ENCODE results near the gene PPP1R14C.
"Not testable (repeated sequence)": the region's sequence is repeated elsewhere in the genome, so short reads cannot be mapped to it uniquely, and the experiment has no call there.

Gene PPP1R14C, protein sequence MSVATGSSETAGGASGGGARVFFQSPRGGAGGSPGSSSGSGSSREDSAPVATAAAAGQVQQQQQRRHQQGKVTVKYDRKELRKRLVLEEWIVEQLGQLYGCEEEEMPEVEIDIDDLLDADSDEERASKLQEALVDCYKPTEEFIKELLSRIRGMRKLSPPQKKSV

DNA sequence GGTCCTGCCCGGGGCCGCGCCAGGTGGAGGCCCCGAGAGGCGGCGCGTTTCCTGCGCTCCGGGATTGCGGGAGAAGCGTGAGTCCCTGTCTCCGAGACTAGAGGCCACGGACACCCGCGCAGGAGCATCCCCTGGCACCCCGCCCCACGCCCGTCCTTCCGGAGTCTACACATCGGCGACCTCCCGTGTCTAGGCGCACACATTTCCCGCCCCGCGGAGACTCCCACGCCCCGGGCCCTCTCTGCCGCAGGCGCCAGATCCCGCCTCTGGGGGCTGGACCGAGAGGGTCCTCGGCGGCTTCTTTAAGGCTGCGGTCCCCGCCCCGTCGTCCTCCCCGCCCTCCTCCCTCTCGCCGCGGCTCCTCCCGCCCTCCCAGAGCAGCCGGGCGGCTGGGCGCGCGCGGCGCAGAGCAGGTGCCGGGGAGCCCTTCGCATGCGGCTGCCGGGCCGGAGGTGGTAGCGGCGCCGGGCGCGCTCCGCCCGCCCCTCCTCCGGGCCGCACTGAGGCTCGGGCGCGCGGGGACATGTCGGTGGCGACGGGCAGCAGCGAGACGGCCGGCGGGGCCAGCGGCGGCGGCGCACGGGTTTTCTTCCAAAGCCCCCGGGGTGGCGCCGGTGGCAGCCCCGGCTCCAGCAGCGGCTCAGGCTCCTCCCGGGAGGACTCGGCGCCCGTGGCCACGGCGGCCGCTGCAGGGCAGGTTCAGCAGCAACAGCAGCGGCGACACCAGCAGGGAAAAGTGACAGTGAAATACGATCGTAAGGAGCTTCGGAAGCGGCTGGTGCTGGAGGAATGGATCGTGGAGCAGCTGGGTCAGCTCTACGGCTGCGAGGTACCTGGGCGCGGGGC, at the start of gene PPP1R14C:
Gene PPP1R14C (plus strand): TSS at position 375 of the 846 bp plus-strand sequence. CDS start 149 bp downstream, at position 524.
- no peak for DNase-seq (ENCODE audit: low read depth)

DNA sequence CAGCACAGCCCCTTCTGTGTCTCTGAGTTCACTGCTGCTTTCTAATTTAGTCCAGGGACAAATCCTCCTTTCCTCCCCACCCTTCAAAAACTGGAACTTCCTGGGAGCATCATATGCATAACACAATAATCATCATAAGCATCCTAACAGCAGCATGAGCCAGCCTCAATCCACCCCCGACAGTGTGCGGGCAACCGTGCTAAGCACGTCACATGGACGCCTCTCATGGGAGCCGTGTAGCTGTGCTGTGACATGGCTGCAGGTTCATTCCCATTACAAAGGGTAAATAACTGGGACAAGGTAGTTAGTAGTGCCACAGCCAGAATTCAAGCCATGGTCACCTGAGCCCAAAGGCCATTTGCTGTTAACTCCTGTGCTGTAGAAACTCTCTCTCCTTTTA, 49.4 kb upstream of the PPP1R14C start:
- no peak for DNase-seq (ENCODE audit: low read depth)

DNA sequence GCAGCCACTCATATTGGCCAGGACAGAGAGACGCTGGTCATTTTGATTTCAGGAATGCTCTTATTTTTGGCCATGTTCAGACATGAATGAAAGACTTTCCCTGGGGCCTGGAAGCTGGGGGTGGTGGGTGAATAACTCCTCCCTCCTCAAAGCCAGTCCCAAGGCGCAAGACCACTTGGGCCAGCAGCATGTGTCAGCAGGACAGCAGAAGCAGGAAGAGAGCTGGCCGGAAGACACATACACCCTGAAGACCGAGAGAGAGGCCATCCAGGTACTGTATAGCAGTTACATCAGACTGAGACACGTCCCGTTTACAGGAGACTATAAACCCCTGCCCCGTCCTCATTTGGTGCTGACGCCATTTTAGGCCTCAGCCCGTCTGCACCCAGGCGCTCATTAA, 44.7 kb upstream of the PPP1R14C start:
- no peak for DNase-seq (ENCODE audit: low read depth)

DNA sequence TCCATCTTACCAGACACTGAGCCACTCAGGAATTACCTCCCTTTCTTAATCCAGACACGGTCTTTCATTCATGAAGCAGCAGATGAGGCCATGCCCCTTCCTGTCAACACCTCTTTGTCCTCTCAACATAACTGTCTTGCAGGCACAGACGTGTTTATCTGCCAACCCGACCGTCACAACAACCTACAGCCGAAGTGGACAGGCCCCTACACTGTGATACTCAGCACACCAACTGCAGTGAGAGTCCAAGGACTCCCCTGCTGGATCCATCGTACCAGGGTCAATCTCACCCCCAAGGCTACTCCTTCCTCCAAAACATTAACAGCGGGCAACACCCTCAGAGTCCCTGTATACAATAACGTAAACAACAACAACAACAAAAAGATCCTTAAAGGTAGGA, 43.3 kb upstream of the PPP1R14C start:
- DNase-seq (ENCODE audit: low read depth) = no peak

DNA sequence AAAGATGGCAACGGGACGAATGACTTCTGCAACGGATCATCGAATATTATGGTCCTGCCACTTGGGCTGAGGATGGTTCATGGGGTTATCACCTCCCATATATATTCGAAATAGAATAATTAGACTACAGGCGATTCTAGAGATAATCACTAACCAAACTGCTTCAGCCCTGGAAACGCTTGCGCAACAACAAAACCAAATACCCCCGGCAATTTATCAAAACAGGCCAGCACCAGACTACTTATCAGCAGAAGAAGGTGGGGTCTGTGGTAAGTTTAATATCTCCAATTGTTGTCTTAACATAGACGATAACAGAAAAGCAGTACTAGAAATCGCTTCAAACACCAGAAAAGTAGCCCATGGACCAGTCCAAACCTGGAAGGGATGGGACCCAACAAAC, 42.9 kb upstream of the PPP1R14C start:
- DNase-seq (ENCODE audit: low read depth) = no peak

DNA sequence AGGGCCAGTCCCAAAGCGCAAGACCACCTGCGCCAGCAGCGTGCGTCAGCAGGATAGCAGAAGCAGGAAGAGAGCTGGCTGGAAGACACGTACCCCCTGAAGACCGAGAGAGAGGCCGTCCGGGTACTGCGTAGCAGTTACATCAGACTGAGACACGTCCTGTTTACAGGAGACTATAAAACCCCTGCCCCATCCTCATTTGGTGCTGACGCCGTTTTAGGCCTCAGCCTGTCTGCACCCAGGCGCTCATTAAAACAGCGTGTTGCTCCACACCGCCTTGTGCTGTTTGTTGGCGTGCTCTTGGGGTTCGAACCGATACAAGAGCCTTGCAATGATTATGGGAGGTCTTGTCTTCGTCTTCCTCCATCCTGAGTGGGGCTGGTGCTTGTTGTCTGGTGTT, 42.1 kb upstream of the PPP1R14C start:
- DNase-seq (ENCODE audit: low read depth) = no peak

DNA sequence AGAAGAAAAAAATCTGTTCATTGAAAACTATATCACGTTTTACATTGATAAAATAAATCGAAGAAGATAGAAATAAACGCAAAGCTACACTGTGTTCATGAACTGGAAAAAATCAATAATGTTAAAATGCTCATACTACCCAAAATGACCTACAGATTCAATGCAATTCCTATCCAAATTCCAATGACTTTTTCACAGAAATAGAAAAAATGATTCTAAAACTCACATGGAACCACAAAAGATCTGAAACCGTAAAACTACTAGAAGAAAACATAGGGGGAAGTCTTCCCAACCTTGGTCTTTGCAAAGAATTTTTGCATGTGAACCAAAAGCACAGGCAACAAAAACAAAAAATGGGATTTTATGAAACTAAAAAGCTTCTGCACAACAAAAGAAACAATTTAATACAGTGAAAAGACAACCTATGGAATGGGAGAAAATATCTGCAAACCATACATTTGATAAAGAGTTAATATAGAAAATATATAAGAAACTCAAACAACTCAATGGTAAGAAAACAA, 40.0 kb upstream of the PPP1R14C start:
- no peak for DNase-seq (ENCODE audit: low read depth)

DNA sequence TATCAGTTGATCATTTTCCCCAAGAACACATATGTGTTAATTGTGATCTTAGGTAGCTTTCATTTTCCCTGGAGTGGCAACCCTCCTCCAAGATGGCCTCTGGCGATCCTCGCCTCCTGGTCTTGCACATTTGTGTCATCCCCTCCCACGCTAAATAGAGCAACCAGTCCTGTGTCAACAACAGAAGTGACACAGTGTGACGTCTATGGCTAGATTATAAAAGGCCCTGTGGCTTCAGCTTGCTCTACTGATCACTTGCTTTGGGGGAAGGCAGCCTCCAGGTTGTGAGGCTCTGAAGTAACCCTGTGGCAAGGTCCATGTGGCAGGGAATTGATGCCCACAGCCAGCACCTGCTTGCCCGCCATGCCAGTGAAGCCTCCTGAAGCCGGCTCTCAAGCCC, 30.6 kb upstream of the PPP1R14C start:
- no peak for DNase-seq (ENCODE audit: low read depth)

DNA sequence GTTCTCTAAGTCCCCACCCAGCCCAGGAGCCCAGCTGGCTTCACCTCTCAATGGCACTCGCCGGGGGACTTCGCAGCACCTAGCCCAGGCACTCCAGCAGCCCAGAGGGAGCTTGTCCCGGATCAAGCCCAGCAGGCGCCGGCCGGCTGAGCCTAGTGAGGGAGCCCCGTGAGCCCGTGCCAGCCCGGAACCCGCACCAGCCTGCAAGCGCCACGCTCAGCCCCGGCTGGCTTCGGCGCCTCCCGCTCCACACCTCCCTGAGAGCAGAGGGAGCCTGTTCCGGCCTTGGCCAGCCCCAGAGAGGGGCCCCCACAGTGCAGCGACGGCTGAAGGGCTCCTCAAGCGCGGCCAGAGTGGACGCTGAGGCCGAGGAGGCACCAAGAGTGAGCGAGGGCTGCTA, 27.1 kb upstream of the PPP1R14C start:
- no peak for DNase-seq (ENCODE audit: low read depth)

DNA sequence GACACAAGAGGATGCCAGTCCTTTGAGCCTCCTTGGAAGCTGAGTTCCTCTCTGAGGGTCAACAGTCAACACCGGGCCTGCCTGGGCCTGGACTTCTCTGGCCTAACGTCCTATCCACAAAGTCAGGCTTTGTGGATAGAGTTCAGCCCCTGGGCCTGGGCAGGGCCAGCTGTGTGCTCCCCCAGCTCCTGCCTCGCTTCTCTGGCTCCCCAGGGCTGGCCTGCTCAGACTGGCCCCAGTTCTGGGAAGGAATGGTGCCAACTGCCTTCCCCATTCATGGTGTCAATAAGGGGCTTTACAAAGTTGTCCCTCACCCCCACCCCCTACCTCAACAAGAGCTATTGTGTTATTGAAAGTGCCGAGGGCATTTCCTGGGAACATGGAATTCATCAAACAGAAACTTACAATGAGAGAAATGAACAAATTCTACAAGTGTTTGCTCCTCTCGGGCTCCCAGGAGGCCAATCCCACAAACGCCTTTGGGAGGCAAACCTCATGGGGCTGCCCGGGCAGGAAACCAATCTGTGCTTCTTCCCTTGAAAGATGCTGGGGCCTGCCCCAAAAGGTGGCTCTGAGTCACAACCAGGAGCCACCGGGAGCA, 26.5 kb upstream of the PPP1R14C start:
- DNase-seq (ENCODE audit: low read depth) = no peak

DNA sequence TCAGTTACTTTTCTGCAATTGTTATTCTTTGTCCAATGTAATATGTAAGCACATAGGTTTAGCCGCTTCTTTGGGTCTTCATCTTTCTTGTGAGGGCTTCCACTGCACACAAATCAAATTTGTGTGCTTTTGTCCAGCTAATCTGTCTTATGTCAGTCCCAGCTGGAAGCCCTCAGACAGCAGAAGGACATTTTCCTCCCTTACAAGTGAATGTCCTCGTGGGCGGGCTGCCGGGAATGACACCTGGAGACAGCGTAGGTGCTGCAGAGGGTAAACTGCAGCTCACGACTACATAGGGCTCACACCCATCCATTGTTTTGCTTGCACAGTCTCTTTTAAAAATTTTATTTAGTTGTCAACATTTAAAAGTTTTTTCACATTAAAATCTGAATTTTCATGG, 24.6 kb upstream of the PPP1R14C start:
- DNase-seq (ENCODE audit: low read depth) = no peak

DNA sequence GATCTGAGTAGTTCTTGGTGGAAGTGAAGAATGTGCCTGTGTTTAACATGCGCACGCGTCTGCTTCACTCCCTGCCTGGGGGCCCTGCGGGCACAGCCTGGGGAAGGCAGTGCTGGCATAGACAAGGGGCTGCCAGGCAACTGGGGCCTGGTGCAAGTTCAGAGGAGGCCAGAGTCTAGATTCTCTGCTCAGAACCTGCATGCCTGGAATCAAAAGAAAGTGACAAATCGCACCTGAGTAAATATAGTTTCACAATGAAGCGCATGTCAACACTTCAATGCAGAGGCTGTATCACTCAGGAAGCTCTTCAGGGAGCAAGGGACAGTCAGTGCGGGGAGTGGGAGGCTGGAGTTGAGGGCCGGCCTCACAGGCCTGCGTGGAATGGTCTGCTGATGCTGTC, 24.2 kb upstream of the PPP1R14C start:
- DNase-seq (ENCODE audit: low read depth) = no peak

DNA sequence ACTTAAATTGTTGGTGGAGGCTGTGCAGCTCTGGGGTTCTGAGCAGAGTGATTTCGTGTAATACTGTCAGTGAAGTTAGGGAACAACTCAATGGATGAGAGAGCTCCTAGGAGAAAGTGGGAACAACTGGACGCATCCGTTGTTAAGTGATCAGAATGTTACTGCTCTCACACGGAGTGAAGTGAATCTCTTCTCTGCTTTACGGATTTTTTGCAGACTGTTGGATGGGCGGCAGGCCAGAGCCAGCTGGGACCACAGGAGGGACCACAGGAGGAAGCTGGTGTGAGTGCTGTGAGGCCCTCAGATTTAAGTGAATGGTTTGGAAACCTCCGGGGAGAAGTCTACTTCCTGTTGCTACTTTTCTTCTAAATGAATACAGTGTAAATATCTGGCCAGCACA, 23.7 kb upstream of the PPP1R14C start:
- no peak for DNase-seq (ENCODE audit: low read depth)

DNA sequence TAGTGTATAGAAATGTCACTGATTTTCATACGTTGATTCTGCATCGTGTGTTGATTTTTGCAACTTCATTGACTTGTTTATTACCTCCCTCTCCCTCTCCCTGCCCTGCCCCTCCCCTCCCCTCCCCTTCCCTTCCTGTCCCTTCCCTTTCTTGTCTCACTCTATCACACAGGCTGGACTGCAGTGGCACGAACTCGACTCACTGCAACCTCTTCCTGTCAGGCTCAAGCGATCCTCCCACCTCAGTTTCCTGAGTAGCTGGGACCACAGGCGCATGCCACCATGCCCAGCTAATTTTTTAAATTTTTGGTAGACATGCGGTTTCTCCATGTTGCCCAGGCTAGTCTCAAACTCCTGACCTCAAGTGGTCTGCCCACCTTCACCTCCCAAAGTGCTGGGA, 19.2 kb upstream of the PPP1R14C start:
- DNase-seq (ENCODE audit: low read depth) = no peak

DNA sequence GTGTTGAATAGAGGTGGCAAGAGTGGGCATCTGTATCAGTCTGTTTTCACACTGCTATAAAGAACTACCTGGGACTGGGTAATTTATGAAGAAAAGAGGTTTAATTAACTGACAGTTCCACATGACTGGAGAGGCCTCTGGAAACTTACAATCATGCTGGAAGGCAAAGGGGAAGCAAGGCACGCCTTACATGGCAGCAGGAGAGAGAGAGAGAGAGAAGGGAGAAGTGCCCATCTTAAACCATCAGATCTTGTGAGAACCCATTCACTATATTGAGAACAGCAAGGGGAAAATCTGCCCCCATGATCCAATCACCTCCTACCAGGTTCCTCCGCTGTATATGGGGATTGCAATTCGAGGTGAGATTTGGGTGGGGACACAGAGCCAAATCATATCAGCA, 18.6 kb upstream of the PPP1R14C start:
- no peak for DNase-seq (ENCODE audit: low read depth)

DNA sequence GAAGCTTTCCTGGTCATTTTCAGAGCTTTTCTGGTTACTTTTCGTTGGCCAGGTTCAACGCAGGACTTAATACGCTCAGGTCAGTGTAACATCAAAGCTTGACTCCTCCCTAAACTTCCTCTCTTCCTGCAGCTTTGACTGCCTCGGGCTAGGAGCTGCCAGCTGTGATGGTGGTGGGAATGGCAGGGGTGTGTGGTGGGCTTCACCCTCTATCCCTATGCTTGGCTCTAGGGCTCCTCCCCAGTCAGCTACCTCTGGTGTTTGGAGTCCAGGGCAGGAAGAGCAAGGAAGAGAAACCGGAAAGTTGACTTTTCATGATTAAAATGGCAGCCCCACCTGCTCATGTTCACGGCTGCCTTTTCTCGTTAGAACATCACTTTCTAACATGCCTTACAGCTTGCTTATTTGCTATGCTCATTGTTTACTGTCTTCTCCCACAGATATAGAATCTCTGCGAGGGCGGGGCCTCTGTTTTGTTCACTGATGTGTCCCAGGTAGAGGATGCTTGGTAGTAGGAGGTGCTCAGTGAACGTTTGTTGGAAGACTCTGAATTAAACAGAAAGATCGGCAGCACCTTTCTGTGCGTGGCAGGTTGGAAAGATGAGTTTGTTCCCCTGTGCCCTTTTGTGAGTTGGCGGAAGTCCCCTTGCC, 16.1 kb upstream of the PPP1R14C start:
- no peak for DNase-seq (ENCODE audit: low read depth)

DNA sequence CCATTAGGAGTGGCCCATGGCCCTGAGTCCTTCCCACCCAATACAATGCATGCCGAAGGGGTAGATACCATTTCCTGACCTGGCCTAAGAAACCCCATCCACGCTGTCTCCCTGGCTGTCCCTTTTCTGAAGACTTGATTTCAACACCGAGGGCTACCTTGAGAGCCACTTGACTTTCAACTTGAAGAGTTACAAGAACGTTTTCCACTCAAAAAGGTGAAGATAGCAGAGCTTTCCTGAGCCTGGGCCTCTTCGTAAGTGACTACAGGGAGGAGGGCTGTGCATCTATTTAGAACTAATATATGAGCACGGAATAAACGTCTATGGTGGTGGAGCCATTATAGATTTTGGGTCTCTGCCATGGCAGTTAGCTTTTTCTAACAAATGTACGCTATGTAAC, 14.4 kb upstream of the PPP1R14C start:
- no peak for DNase-seq (ENCODE audit: low read depth)

DNA sequence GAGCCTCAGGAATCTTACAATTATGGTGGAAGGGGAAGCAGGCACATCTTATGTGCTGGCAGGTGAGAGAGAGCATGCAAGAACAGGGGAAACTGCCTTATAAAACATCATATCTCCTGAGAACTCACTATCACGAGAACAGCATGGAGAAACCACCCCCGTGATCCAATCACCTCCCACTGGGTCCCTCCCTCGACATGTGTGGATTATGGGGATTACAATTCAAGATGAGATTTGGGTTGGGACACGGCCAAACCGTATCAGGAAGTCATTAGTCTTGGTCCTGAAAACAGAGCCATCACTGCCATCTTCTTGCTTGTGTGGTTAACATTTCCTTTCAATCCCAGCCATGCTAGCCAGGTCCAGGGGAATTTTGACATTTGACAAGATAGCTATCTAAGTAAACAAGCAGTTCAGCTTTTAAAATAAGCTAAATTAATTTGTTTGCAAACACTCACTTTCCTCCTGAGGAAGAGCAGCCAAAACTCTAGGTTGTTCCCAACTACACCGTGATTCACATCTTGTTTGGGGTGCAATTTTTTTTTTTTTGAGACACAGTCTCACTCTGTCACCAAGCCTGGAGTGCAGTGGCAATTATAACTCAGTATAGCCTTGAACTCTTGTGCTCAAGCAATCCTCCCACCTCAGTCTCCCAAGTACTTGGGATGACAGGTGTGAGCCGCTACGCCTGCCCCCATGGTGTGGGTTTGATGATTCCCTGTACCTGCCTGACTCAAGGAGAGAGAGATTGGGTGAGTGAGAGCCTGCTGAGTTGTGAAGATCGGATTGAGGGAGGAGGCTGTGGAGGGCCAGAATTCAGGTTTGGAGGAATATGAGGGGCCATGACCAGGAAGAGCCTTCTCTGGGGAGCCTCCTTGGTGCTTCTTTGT, 13.0 kb upstream of the PPP1R14C start:
- no peak for DNase-seq (ENCODE audit: low read depth)

DNA sequence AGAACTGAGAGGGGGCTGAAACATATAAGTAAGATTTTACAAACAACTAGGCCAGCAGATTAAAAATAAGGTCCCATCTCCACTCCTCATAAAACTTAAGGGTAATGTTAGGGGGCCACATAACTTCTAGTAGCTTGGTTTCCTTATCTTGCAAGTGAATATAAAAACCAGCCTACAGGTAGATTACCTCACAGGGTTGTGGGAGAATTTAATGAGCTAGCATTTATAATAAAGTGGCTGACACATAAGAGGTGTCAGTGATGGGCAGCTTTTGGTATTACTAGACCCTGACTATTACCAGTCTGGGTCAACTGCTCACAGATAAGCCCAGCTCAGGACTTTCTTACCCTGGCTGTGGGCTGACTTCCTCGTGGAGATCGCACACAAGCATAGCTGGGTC, 9.2 kb upstream of the PPP1R14C start:
- DNase-seq (ENCODE audit: low read depth) = no peak

DNA sequence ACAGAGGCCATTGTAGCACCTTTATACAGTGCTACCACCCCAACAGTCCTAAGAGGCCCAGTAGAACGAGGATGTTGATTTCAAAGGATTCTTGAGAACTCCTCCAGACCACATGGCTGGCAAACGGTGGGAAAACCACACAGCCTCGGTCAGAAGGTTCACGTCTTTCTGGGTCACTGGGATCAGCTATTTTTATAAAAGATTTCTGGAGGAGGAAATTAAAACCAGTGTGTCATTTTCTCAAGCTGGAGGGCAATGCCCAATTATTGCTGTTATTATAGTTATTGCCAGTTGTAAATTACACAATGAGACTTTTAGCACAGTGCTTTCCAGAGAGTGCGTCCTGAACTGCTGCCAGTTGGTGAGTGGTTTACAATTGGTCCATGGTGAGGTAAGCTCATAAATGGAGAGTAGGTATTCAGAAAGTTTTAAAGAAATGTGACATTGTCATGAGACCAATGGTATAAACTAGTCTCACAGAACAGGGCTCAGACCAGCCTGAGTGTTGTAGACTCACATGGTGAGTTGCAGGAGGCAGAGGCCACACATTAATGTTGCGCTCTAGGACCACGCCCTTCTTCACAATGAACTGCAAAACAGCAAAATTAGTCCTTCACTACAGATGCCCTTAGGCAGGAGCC, 8.4 kb upstream of the PPP1R14C start:
- no peak for DNase-seq (ENCODE audit: low read depth)

DNA sequence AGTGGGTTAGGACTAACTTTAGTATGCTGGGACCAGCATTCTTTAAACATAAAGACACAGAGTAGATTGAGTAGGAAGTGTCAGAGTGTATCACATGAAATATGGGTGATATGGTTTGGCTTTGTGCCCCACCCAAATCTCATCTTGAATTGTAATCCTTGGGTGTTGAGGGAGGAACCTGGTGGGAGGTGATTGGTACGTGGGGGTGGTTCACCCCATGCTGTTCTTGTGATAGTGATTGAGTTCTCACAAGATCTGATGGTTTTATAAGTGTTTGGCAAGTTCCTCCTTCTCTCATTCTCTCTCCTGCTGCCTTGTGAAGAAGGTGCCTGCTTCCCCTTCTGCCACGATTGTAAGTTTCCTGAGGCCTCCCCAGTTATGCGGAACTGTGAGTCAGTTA, 5.1 kb upstream of the PPP1R14C start:
- DNase-seq (ENCODE audit: low read depth) = not testable (repeated sequence)

Measured in T-helper 22 cell (primary cell).